Breast epithelium (tissue), 4 donors: ENCODE measurements around the gene POMP. TPM values are rescaled to one million over a fixed set of nuclear protein-coding genes. Genes with fewer than 3 reads are reported as not detected.

Experiments used
- DNase-seq, 2 donors: peaks; one replicate each; pipeline ENCODE4 v3.0.0-alpha.2; 2019; ENCODE audit warnings: low spot score in 2 of 2
- H3K27ac ChIP-seq, 2 donors: fragments of 200-600 bp; sonication (generic) in 1 of 2; one replicate each; pipeline ENCODE4 v1.5.1; 2016 to 2019; ENCODE audit warnings: mild to moderate bottlenecking in 1 of 2
- H3K27me3 ChIP-seq, 2 donors: fragments of 200-600 bp; sonication (generic) in 1 of 2; one replicate each; pipeline versions ENCODE4 v1.5.1 to v1.6.0; 2017 to 2019; ENCODE audit warnings: control low read depth in 1 of 2, mild to moderate bottlenecking in 1 of 2
- H3K36me3 ChIP-seq: fragments of 200-600 bp; one replicate; pipeline ENCODE4 v1.5.1; 2019
- H3K4me1 ChIP-seq, 2 donors: fragments of 200-600 bp; sonication (generic); one replicate each; pipeline ENCODE4 v1.5.1; 2016 to 2019; ENCODE audit warnings: control low read depth in 1 of 2
- H3K4me3 ChIP-seq, 3 donors: fragments of 200-600 bp; sonication (generic); 1 replicate in 2 of 3; 2 replicates in 1 of 3; pipeline ENCODE4 v1.5.1; 2016 to 2019; ENCODE audit warnings: mild to moderate bottlenecking in 3 of 3, moderate library complexity in 2 of 3
- H3K9me3 ChIP-seq, 2 donors: fragments of 200-600 bp; sonication (generic) in 1 of 2; one replicate each; pipeline ENCODE4 v1.5.1; 2016 to 2019; ENCODE audit warnings: control low read depth in 1 of 2
- CTCF ChIP-seq, 3 donors: fragments of 450-650 bp; IDR thresholded peaks; one replicate each; pipeline ENCODE4 v1.5.1; 2016 to 2017; ENCODE audit warnings: antibody characterized with exemption in 3 of 3, mild to moderate bottlenecking in 3 of 3, moderate library complexity in 3 of 3
- POLR2A ChIP-seq: fragments of 450-650 bp; IDR thresholded peaks from one replicate; pipeline ENCODE4 v1.6.1; 2016; ENCODE audit warnings: antibody characterized with exemption, mild to moderate bottlenecking, moderate library complexity
- POLR2AphosphoS5 ChIP-seq, 3 donors: sonication (generic); formaldehyde crosslinking; IDR thresholded peaks; one replicate each; pipeline ENCODE4 v1.6.1; 2017; ENCODE audit warnings: antibody characterized with exemption in 3 of 3
- intact Hi-C: fragments of 100-400 bp; cut with DNase I; formaldehyde crosslinking; loops from one replicate; pipeline ENCODE4 v1.15.1; 2023; ENCODE audit warnings: low total_unique reads
- total RNA-seq, 3 donors: library from RNA; depleted of rRNA; stranded (reverse); fragments of >200 nt; gene quantifications; one replicate each; pipeline ENCODE4 v1.1.0, GENCODE V29; 2016

The POMP gene
- total RNA-seq, 3 donors from 2014 or later, result 47.3 to 72.5 (median 65.5) TPM

- H3K4me3 ChIP-seq, result no peak overlapping the region
- H3K27ac ChIP-seq, result no peak overlapping the region
- no peak for DNase-seq
- no peaks in the 10 kb centered on the region for H3K4me1 ChIP-seq
- intact Hi-C loops, result no loop called here
- no peaks in the 10 kb centered on the region for H3K9me3 ChIP-seq
- TF ChIP-seq POLR2A, result no peak
- TF ChIP-seq POLR2AphosphoS5 (IDR thresholded peaks at IDR 0.05), result no peak
- no peak for TF ChIP-seq CTCF (IDR thresholded peaks at IDR 0.05)
- H3K36me3 ChIP-seq, result no peaks in the 10 kb centered on the region
- no peaks in the 10 kb centered on the region for H3K27me3 ChIP-seq
These were observed 64.9 kb downstream of the POMP start for GRCh38 chr13:28723806-28724205.

- no peak for DNase-seq
- intact Hi-C loops, result no loop called here
These were observed 66.2 kb downstream of the POMP start for GRCh38 chr13:28725046-28725610.

More at GRCh38 chr13:28725046-28725610, 66.2 kb downstream of the POMP start:
- TF ChIP-seq POLR2AphosphoS5 (IDR thresholded peaks at IDR 0.05) (no peak), POLR2A (no peak), CTCF (IDR thresholded peaks at IDR 0.05) (no peak)
- Histone ChIP-seq H3K27me3 (no peaks in the 10 kb centered on the region), H3K4me1 (no peaks in the 10 kb centered on the region), H3K27ac (no peak overlapping the region), H3K36me3 (no peaks in the 10 kb centered on the region), H3K4me3 (no peak overlapping the region), H3K9me3 (no peaks in the 10 kb centered on the region)

Other genes with a start within 250 kb of the POMP start
- gene FLT1, start 164.0 kb upstream of the POMP start, total RNA-seq, result 10 to 100 TPM; 17.0 to 44.6 (median 29.0) TPM
- gene SLC46A3, start 59.8 kb downstream of the POMP start, total RNA-seq, result 10 to 100 TPM; 17.1 to 29.7 (median 25.6) TPM
- gene MTUS2, start 161.2 kb downstream of the POMP start, total RNA-seq, result 1 to 10 TPM in 1 of 3 donors, under 1 TPM in 1, not detected in 1; under 0.01 to 1.0 TPM